CD4-positive, CD25-positive, alpha-beta regulatory T cell (primary cell): Measurements from ENCODE around the gene SMARCD1. TPM values are rescaled to one million over a fixed set of nuclear protein-coding genes. Genes with fewer than 3 reads are reported as not detected.

Source experiments
- ATAC-seq, 2 donors: fragments of 150-1000 bp; cut with Tn5 transposase; one replicate each; pipeline ENCODE4 v1.10.0; 2021; ENCODE audit warnings: low read depth in 2 of 2, moderate number of reproducible peaks in 2 of 2, moderate library complexity in 1 of 2
- DNase-seq, 3 donors: peaks; one replicate each; pipeline versions ENCODE4 v3.0.0 to v3.0.0-alpha.2; 2012 to 2022; ENCODE audit warnings: mixed read lengths in 1 of 3
- H3K27ac ChIP-seq: one replicate; pipeline ENCODE4 v1.7.0; 2013; ENCODE audit warnings: mild to moderate bottlenecking, low read length; ENCODE audit not compliant: insufficient read depth, poor library complexity, severe bottlenecking
- H3K27me3 ChIP-seq: one replicate; pipeline ENCODE4 v1.7.0; 2013; ENCODE audit warnings: low read length; ENCODE audit not compliant: control insufficient read depth, insufficient read depth
- H3K36me3 ChIP-seq: one replicate; pipeline ENCODE4 v1.7.0; 2013; ENCODE audit warnings: mild to moderate bottlenecking, low read length, moderate library complexity; ENCODE audit not compliant: control insufficient read depth, insufficient read depth
- H3K4me1 ChIP-seq: 2 replicates; pipeline ENCODE4 v1.7.0; 2013; ENCODE audit warnings: mild to moderate bottlenecking, low read length; ENCODE audit not compliant: insufficient read depth, control insufficient read depth, poor library complexity, severe bottlenecking
- H3K4me3 ChIP-seq: one replicate; pipeline ENCODE4 v1.7.0; 2013; ENCODE audit warnings: low read depth, mild to moderate bottlenecking, low read length, moderate library complexity
- H3K9me3 ChIP-seq, 2 experiments: 1 replicate in 1 of 2; 2 replicates in 1 of 2; pipeline ENCODE4 v1.7.0; 2013; ENCODE audit warnings: low read length in 2 of 2, mild to moderate bottlenecking in 1 of 2, moderate library complexity in 1 of 2; ENCODE audit not compliant: control insufficient read depth in 2 of 2
- H3K27ac Mint-ChIP-seq, 3 donors: one replicate each; pipeline ENCODE4 v1.8.0; 2020 to 2022; ENCODE audit warnings: mild to moderate bottlenecking in 3 of 3, mixed read lengths in 3 of 3, moderate library complexity in 2 of 3
- H3K27me3 Mint-ChIP-seq: one replicate; pipeline ENCODE4 v1.8.0; 2022; ENCODE audit warnings: mild to moderate bottlenecking, mixed read lengths
- H3K36me3 Mint-ChIP-seq: one replicate; pipeline ENCODE4 v1.8.0; 2020; ENCODE audit warnings: mixed read lengths
- H3K4me1 Mint-ChIP-seq, 4 donors: one replicate each; pipeline ENCODE4 v1.8.0; 2020 to 2022; ENCODE audit warnings: mixed read lengths in 4 of 4, mild to moderate bottlenecking in 1 of 4
- H3K4me3 Mint-ChIP-seq, 4 donors: one replicate each; pipeline ENCODE4 v1.8.0; 2020 to 2022; ENCODE audit warnings: mild to moderate bottlenecking in 4 of 4, mixed read lengths in 4 of 4, moderate library complexity in 3 of 4
- H3K9me3 Mint-ChIP-seq, 7 donors: one replicate each; pipeline ENCODE4 v1.8.0; 2020 to 2022; ENCODE audit warnings: mixed read lengths in 7 of 7, mild to moderate bottlenecking in 3 of 7, moderate library complexity in 2 of 7
- polyA plus RNA-seq, 4 donors: library from polyadenylated mRNA; unstranded; fragments of 300-500 nt; fragmentation: Illumina TruSeq; gene quantifications; one replicate each; pipeline ENCODE4 v1.2.3, GENCODE V29; 2021
- total RNA-seq: library from RNA; stranded (reverse); gene quantifications from one replicate; pipeline ENCODE4 v1.2.3, GENCODE V29; 2022

The SMARCD1 gene
- total and polyA plus RNA-seq, 5 donors from 2014 or later = 12.0 to 75.2 (median 14.7) TPM

DNA sequence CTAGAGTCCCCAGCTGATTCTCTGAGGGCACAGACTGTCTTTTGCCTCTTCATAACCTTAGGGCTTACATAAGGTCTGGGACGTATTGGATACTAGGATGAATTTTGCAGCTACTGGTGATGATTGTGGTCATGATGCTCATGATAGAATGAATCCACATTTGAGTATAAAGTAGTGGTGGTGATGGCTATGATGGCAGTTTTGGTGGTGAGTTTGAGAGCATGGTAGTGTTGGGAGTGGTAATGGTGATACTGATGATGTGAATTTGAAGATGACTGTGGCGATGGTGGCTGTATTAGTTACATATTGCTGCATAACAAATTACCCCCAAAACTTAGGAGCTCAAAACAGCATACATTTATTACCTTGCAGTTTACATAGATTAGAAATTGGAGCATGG, 41.8 kb upstream of the SMARCD1 start:
- Mint-ChIP-seq H3K27me3 (peaks cover 22% of the 10 kb centered on the region), H3K27ac (no peak overlapping the region), H3K4me1 (peaks cover 0 to 5% (median 0%) of the 10 kb centered on the region in 4 donors), H3K9me3 (peaks cover 0 to 1% (median 0%) of the 10 kb centered on the region in 7 donors), H3K36me3 (no peaks in the 10 kb centered on the region), H3K4me3 (no peak overlapping the region)
- no peak overlapping the region for H3K27ac ChIP-seq
- peaks cover 7% of the 10 kb centered on the region for H3K27me3 ChIP-seq
- DNase-seq (no peak), ATAC-seq (no peak)
- H3K9me3 ChIP-seq = no peaks in the 10 kb centered on the region
- no peaks in the 10 kb centered on the region for H3K36me3 ChIP-seq
- H3K4me1 ChIP-seq = no peaks in the 10 kb centered on the region
- no peak overlapping the region for H3K4me3 ChIP-seq

DNA sequence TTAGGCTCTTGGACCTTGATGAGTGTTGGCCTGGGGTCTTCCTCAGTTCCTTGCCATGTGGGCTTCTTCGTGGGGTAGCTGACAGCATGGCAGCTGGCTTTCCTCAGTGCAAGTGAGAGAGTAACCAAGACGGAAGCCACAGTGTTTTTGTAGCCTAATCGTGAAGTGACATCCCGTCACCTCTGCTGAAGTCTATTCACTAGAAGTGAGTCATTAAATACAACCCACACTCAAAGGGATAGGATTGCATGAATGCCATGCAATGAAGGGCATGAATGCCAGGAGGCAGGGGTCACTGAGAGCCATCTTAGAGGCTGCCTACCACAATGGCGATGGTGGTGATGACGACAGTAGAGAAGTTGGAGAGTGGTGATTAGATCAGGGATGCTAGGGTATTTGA, 41.3 kb upstream of the SMARCD1 start:
- H3K27me3 Mint-ChIP-seq = peaks cover 25% of the 10 kb centered on the region
- no peak for DNase-seq
- no peak overlapping the region for H3K4me3 Mint-ChIP-seq
- Histone ChIP-seq H3K27me3 (peaks cover 7% of the 10 kb centered on the region), H3K27ac (no peak overlapping the region), H3K4me1 (no peaks in the 10 kb centered on the region), H3K9me3 (no peaks in the 10 kb centered on the region), H3K36me3 (no peaks in the 10 kb centered on the region), H3K4me3 (no peak overlapping the region)
- ATAC-seq = no peak
- no peaks in the 10 kb centered on the region for H3K36me3 Mint-ChIP-seq
- peaks cover 0 to 5% (median 0%) of the 10 kb centered on the region in 4 donors for H3K4me1 Mint-ChIP-seq
- H3K27ac Mint-ChIP-seq = no peak overlapping the region
- peaks cover 0 to 1% (median 0%) of the 10 kb centered on the region in 7 donors for H3K9me3 Mint-ChIP-seq

DNA sequence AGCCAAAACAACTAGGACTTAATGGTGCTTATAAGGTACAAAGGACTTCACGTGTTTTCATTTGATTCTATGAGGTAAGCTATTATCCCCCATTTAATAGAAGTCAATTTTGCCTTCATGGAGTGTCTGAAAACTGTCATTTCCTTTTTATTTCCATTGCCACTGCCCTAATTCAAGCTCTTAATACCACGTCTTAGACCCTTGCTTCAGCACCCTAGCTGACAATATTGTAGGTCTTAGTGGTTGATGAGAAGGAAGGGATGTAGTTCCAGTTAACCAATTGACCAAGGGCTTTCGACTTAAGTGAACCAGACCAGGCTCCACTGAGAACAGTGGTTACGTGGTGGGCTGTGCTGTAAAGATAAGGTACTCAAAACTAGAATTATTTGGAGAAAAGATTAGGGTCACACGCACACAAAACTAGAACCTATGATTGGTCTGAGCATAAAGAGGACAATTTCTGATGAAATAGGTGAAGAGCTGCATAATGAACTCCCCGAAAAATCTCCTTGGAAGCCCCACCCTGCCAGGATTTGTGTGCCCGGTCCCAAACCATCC, 37.4 kb upstream of the SMARCD1 start:
- H3K4me3 ChIP-seq = no peak overlapping the region
- Mint-ChIP-seq H3K27ac (no peak overlapping the region), H3K27me3 (peaks cover 49% of the 10 kb centered on the region), H3K9me3 (peaks cover 0 to 2% (median 0%) of the 10 kb centered on the region in 7 donors), H3K4me3 (no peak overlapping the region), H3K36me3 (no peaks in the 10 kb centered on the region), H3K4me1 (peaks cover 0 to 10% (median 3%) of the 10 kb centered on the region in 4 donors)
- H3K9me3 ChIP-seq = no peaks in the 10 kb centered on the region
- H3K4me1 ChIP-seq = peaks cover 5% of the 10 kb centered on the region
- peaks cover 27% of the 10 kb centered on the region for H3K27me3 ChIP-seq
- ATAC-seq (no peak), DNase-seq (no peak)
- H3K27ac ChIP-seq = no peak overlapping the region
- no peaks in the 10 kb centered on the region for H3K36me3 ChIP-seq

DNA sequence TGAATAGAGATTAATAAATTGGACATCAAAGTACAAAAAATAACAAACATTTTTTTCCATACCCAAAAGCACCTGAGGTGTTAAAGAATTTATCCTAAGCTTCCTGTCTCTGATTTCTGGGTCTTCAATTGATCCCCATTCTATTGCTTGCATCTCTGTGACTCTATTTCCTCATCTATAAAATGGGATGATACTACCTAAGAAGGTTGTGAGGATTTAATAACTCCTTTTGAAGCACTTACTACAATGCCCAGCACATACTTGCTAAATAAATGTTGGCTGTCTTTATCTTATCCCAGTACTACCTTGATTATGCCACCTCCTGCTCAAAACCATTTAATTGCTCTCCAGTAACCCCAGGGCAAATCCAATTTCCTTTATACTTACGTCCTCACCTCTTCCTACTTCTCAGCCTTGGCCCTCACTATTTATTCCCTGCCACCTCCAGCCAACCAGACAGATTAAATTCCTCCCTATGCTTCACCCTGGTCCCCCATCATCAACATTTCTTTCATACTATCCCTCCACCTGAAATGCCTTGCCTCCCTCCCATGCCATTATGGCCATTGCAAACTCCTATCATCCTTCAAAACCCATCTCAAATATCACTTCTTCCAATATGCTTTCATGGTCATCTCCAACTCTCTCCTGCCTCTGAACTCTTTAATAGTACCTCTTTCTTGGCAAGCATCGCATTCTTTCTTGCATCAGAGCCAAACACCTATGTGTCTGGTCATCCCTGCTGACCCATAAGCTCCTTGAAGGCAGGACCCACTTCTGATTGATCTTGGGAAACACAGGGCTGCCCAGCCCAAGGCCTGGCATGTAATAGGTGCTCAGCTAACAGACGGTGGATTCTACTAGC, 35.7 kb upstream of the SMARCD1 start:
- Mint-ChIP-seq H3K4me1 (peaks cover 0 to 10% (median 1%) of the 10 kb centered on the region in 4 donors), H3K36me3 (no peaks in the 10 kb centered on the region), H3K9me3 (peaks cover 0 to 2% (median 0%) of the 10 kb centered on the region in 7 donors), H3K27me3 (peaks cover 63% of the 10 kb centered on the region), H3K27ac (no peak overlapping the region), H3K4me3 (no peak overlapping the region)
- no peak overlapping the region for H3K4me3 ChIP-seq
- DNase-seq (no peak), ATAC-seq (no peak)
- no peak overlapping the region for H3K27ac ChIP-seq
- no peaks in the 10 kb centered on the region for H3K36me3 ChIP-seq
- H3K9me3 ChIP-seq = no peaks in the 10 kb centered on the region
- peaks cover 5% of the 10 kb centered on the region for H3K4me1 ChIP-seq
- peaks cover 27% of the 10 kb centered on the region for H3K27me3 ChIP-seq

DNA sequence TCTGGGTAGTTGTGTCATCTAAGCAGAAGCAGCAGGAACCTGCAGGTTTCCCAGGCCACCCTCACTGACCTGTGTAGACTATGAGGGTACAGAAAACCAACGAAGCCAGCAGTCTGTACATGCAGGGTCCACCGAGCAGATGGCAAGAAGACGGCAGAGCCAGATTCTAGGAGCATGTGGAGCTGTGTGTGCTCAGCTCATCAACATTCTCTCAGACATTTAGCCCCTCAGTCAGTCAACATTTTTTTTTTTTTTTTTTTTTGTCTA, 35.1 kb upstream of the SMARCD1 start:
- no peak for ATAC-seq
- H3K36me3 Mint-ChIP-seq = no peaks in the 10 kb centered on the region
- H3K4me3 ChIP-seq = no peak overlapping the region
- peaks cover 27% of the 10 kb centered on the region for H3K27me3 ChIP-seq
- H3K36me3 ChIP-seq = no peaks in the 10 kb centered on the region
- no peak overlapping the region for H3K4me3 Mint-ChIP-seq
- no peak for DNase-seq
- no peak overlapping the region for H3K27ac ChIP-seq
- peaks cover 63% of the 10 kb centered on the region for H3K27me3 Mint-ChIP-seq
- no peaks in the 10 kb centered on the region for H3K9me3 ChIP-seq
- no peak overlapping the region for H3K27ac Mint-ChIP-seq
- H3K4me1 Mint-ChIP-seq = peaks cover 0 to 10% (median 1%) of the 10 kb centered on the region in 4 donors
- peaks cover 0 to 2% (median 0%) of the 10 kb centered on the region in 7 donors for H3K9me3 Mint-ChIP-seq
- H3K4me1 ChIP-seq = peaks cover 5% of the 10 kb centered on the region

DNA sequence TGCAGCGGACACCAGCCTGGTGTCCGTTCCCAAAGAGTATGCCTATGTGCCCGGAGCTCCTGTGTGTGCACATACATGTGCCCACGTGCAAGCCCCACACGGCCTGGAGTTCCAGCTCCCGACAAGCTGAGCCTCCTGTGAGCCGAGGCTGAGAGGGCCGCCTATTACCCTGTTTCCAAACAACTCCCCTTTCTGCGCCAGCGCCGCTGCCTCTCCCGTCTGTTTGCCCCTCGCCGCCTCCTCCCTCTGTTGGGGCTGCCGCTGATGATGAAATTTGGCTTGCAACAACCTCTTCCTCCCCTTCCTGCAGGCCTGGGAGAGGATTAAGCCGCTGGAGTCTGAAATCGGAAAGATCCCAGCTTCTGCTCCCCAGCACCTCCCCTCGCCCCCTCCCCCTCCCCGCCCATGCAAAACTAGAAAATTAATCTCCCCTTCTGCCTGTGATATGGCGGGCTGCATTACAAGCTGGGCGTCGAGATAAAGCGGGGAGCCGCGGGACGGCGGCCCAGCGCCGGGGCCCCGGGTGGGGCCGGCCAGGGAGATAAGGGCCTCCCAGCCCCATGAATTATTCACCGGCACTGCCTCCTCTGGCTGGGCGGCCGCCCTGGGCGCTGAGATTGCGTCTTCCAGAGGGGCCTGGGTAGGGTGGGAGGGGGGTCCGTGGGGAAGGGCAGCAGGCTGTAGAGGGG, 34.6 kb upstream of the SMARCD1 start:
- Mint-ChIP-seq H3K4me3 (no peak overlapping the region), H3K4me1 (peaks cover 0 to 10% (median 1%) of the 10 kb centered on the region in 4 donors), H3K27me3 (peaks cover 63% of the 10 kb centered on the region), H3K27ac (no peak overlapping the region), H3K36me3 (no peaks in the 10 kb centered on the region), H3K9me3 (peaks cover 0 to 2% (median 0%) of the 10 kb centered on the region in 7 donors)
- no peak overlapping the region for H3K4me3 ChIP-seq
- ATAC-seq = no peak
- no peaks in the 10 kb centered on the region for H3K36me3 ChIP-seq
- H3K27ac ChIP-seq = no peak overlapping the region
- H3K9me3 ChIP-seq = no peaks in the 10 kb centered on the region
- no peak for DNase-seq
- H3K4me1 ChIP-seq = peaks cover 7% of the 10 kb centered on the region
- H3K27me3 ChIP-seq = peaks cover 27% of the 10 kb centered on the region

DNA sequence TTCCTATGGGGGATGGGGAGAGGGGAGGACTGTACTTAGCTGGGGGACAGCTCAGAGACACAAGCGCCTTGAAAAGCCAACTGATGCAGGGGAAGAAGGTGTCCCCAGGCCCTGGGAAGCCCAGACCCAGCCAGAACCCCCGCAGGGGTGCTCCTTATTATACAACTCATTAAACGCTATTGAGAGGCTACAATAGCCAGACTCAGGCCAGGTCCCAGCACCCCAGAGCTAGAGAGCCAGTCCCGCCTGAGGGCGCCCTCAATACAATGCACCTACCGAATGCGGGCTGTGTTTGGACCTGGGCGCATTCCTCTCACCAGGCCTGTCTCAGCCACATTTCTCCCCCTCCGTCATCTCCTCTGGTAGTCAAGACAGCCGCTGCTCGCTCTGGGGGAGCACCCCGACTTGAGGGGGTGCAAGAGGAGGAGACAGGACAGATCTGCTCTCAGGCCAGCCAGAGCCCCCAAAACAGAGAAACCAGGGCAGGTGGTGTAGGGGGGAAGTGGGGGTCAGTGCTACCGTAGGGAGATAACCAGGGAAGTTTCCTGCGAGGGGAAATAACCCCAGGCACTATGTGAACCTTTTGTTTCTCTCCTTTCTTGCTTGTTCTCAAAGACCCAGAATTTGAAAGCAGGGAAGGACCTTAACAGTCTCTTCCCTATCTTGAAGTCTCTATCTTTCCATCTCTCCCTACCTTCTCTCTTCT, 33.9 kb upstream of the SMARCD1 start:
- Histone ChIP-seq H3K27ac (no peak overlapping the region), H3K36me3 (no peaks in the 10 kb centered on the region), H3K9me3 (no peaks in the 10 kb centered on the region), H3K27me3 (peaks cover 27% of the 10 kb centered on the region), H3K4me1 (peaks cover 14% of the 10 kb centered on the region), H3K4me3 (no peak overlapping the region)
- Mint-ChIP-seq H3K36me3 (no peaks in the 10 kb centered on the region), H3K27ac (peak overlapping the region in 1 of 3 donors; percentile 52), H3K4me1 (peaks cover 0 to 17% (median 7%) of the 10 kb centered on the region in 4 donors), H3K9me3 (peaks cover 0 to 2% (median 0%) of the 10 kb centered on the region in 7 donors), H3K27me3 (peaks cover 70% of the 10 kb centered on the region), H3K4me3 (no peak overlapping the region)
- no peak for DNase-seq
- no peak for ATAC-seq
